WTC11 (cell line): ENCODE results near the gene CD109. TPM values are rescaled to one million over a fixed set of nuclear protein-coding genes. Genes with fewer than 3 reads are reported as not detected.

Source experiments
- ATAC-seq: fragments of 200-7000 bp; cut with Tn5 transposase; 2 replicates; pipeline ENCODE4 v1.10.0; 2021; ENCODE audit warnings: mild to moderate bottlenecking, moderate library complexity
- CTCF ChIA-PET: fragments of 300-600 bp; sonication (Branson Sonifier 250); formaldehyde crosslinking; loops from one replicate; lab custom pipeline; 2021; ENCODE audit warnings: antibody characterized with exemption; lab: Charles Lee
- POLR2A ChIA-PET: fragments of 350-600 bp; sonication (Branson Sonifier 250); formaldehyde crosslinking; loops from one replicate; lab custom pipeline; 2021; ENCODE audit warnings: antibody characterized with exemption; lab: Charles Lee
- DNase-seq: peaks from one replicate; pipeline ENCODE4 v3.0.0; 2021; ENCODE audit warnings: low spot score
- H3K27ac Mint-ChIP-seq: 2 replicates; pipeline ENCODE4 v1.8.0; 2021; ENCODE audit warnings: mixed read lengths
- H3K27me3 Mint-ChIP-seq: 2 replicates; pipeline ENCODE4 v1.8.0; 2021; ENCODE audit warnings: low read depth, mild to moderate bottlenecking, moderate library complexity, mixed read lengths
- H3K36me3 Mint-ChIP-seq: 2 replicates; pipeline ENCODE4 v1.8.0; 2021; ENCODE audit warnings: mixed read lengths
- H3K4me1 Mint-ChIP-seq: 2 replicates; pipeline ENCODE4 v1.8.0; 2022; ENCODE audit warnings: mixed read lengths
- H3K4me3 Mint-ChIP-seq: 2 replicates; pipeline ENCODE4 v1.8.0; 2021; ENCODE audit warnings: mild to moderate bottlenecking, moderate library complexity, mixed read lengths
- H3K9me3 Mint-ChIP-seq: 2 replicates; pipeline ENCODE4 v1.8.0; 2021; ENCODE audit warnings: mixed read lengths
- AFF4 ChIP-seq: sonication (generic); formaldehyde crosslinking; IDR thresholded peaks from 2 replicates; pipeline ENCODE4 v1.8.1; 2023; ENCODE audit warnings: mild to moderate bottlenecking, missing genetic modification reagents, borderline replicate concordance
- ARID4B ChIP-seq: sonication (generic); formaldehyde crosslinking; IDR thresholded peaks from 2 replicates; pipeline ENCODE4 v1.8.0; 2023; ENCODE audit warnings: missing genetic modification reagents, mild to moderate bottlenecking, borderline replicate concordance
- E2F5 ChIP-seq: sonication (generic); formaldehyde crosslinking; IDR thresholded peaks from 2 replicates; pipeline ENCODE4 v1.8.1; 2022; ENCODE audit warnings: mild to moderate bottlenecking, moderate library complexity, missing genetic modification reagents
- IRF1 ChIP-seq: sonication (generic); formaldehyde crosslinking; IDR thresholded peaks from 2 replicates; pipeline ENCODE4 v1.8.0; 2023; ENCODE audit warnings: missing genetic modification reagents
- JAZF1 ChIP-seq: fragments of 250-450 bp; sonication (Bioruptor Pico); IDR thresholded peaks from 2 replicates; pipeline ENCODE4 v1.9.0; 2021; ENCODE audit warnings: moderate library complexity, mild to moderate bottlenecking, inconsistent platforms
- NFE2L1 ChIP-seq: sonication (generic); formaldehyde crosslinking; IDR thresholded peaks from 2 replicates; pipeline ENCODE4 v1.8.1; 2023; ENCODE audit warnings: missing genetic modification reagents
- NR1H2 ChIP-seq: sonication (generic); formaldehyde crosslinking; IDR thresholded peaks from 2 replicates; pipeline ENCODE4 v1.9.0; 2021; ENCODE audit warnings: mild to moderate bottlenecking, moderate library complexity, missing genetic modification reagents
- STAT6 ChIP-seq: sonication (generic); formaldehyde crosslinking; conservative IDR thresholded peaks from 2 replicates; pipeline ENCODE4 v1.8.1; 2023; ENCODE audit warnings: mild to moderate bottlenecking, low read depth, missing genetic modification reagents, moderate library complexity
- USF1 ChIP-seq: sonication (generic); formaldehyde crosslinking; IDR thresholded peaks from 2 replicates; pipeline ENCODE4 v1.8.0; 2022; ENCODE audit warnings: mild to moderate bottlenecking, missing genetic modification reagents
- USF2 ChIP-seq: sonication (generic); formaldehyde crosslinking; IDR thresholded peaks from 2 replicates; pipeline ENCODE4 v1.8.1; 2023; ENCODE audit warnings: mild to moderate bottlenecking, missing genetic modification reagents, moderate library complexity
- ZNF219 ChIP-seq: sonication (generic); formaldehyde crosslinking; IDR thresholded peaks from 2 replicates; pipeline ENCODE4 v1.8.0; 2023; ENCODE audit warnings: missing genetic modification reagents, mild to moderate bottlenecking, borderline replicate concordance
- ZNF512 ChIP-seq: sonication (generic); formaldehyde crosslinking; IDR thresholded peaks from 2 replicates; pipeline ENCODE4 v1.8.1; 2022; ENCODE audit warnings: missing genetic modification reagents, borderline replicate concordance
- total RNA-seq: library from RNA; stranded (reverse); gene quantifications from 3 replicates; pipeline ENCODE4 v1.2.3, GENCODE V29; 2021

Gene CD109
- total RNA-seq, 1 experiment from 2014 or later = 4.5 TPM

GRCh38 chr6:73652637-73653570 is 43.1 kb upstream of the CD109 start:
- DNase-seq (peak; percentile 62), ATAC-seq (peak; percentile 65)
- POLR2A ChIA-PET = interaction anchor here (0.6 to 3.3 kb wide), 8 partner anchors 47 to 264 kb away, joined by 3 to 25 read pairs (median 3); partner anchors contain the start of genes EEF1A1 and MTO1
- H3K4me1 Mint-ChIP-seq = peaks cover 16% of the 10 kb centered on the region
- peaks cover 3% of the 10 kb centered on the region; the same call in 1 of the 2 replicates for H3K9me3 Mint-ChIP-seq
- peaks cover 6% of the 10 kb centered on the region for H3K36me3 Mint-ChIP-seq
- CTCF ChIA-PET = interaction anchor here (0.6 to 2.4 kb wide), 35 partner anchors 7 to 527 kb away, joined by 3 to 24 read pairs (median 5); partner anchors contain the start of genes CGAS, EEF1A1 and MTO1
- no peaks in the 10 kb centered on the region for H3K27me3 Mint-ChIP-seq
- TF ChIP-seq ZNF512 (CRISPR knock-in tag) (no peak), NR1H2 (CRISPR knock-in tag) (no peak), USF2 (CRISPR knock-in tag) (peak; percentile 76), USF1 (peak; percentile 81)
- H3K4me3 Mint-ChIP-seq = peak overlapping the region; percentile 95
- peak overlapping the region; percentile 95 for H3K27ac Mint-ChIP-seq

GRCh38 chr6:73653571-73654424 is 42.2 kb upstream of the CD109 start, which contains the start of gene SLC17A5:
Gene SLC17A5, minus strand, starts transcription at chr6:73653992. Its CDS starts 106 bp downstream, at chr6:73653886.
- peak within 1 kb of the TSS; percentile 95 for H3K4me3 Mint-ChIP-seq
- CTCF ChIA-PET = interaction anchor here (0.6 to 2.4 kb wide), 25 partner anchors 8 to 528 kb away, joined by 3 to 24 read pairs (median 5); partner anchors contain the start of genes EEF1A1 and MTO1
- H3K27me3 Mint-ChIP-seq = no peaks in the 10 kb centered on the region
- ATAC-seq (peak; percentile 94), DNase-seq (peak; percentile 95)
- peaks cover 16% of the 10 kb centered on the region for H3K4me1 Mint-ChIP-seq
- peaks cover 3% of the 10 kb centered on the region; the same call in 1 of the 2 replicates for H3K9me3 Mint-ChIP-seq
- peaks cover 6% of the 10 kb centered on the region for H3K36me3 Mint-ChIP-seq
- peak within 1 kb of the TSS; percentile 95 for H3K27ac Mint-ChIP-seq
- POLR2A ChIA-PET = interaction anchor here (0.6 to 3.3 kb wide), 7 partner anchors 47 to 1940 kb away, joined by 3 to 25 read pairs (median 4); partner anchors contain the start of genes EEF1A1 and MTO1
- no peak for TF ChIP-seq STAT6
- peak; percentile 79; the same call in 1 of the 2 replicates for TF ChIP-seq ARID4B
- no peak for TF ChIP-seq IRF1 (CRISPR knock-in tag)
- peak; percentile 68 for TF ChIP-seq E2F5
- TF ChIP-seq JAZF1 = no peak
- no peak for TF ChIP-seq ZNF219
- no peak for TF ChIP-seq AFF4 (CRISPR knock-in tag)
- no peak for TF ChIP-seq NFE2L1 (CRISPR knock-in tag)
